D721Med (cell line): ENCODE data around the gene CHD3.

Source experiments
- DNase-seq: peaks from one replicate; pipeline ENCODE4 v3.0.0; 2011; ENCODE audit warnings: low spot score; ENCODE audit not compliant: insufficient read length
- FAIRE-seq: peaks from 2 replicates; lab custom pipeline; 2011; peaks lifted over from hg19 to GRCh38; lab: Jason Lieb, UNC
- CTCF ChIP-seq: IDR thresholded peaks from 2 replicates; pipeline ENCODE4 v1.5.1; 2012; ENCODE audit warnings: mild to moderate bottlenecking, control low read depth; ENCODE audit not compliant: insufficient read depth; ENCODE audit errors: missing control alignments

CHD3 gene

GRCh38 chr17:7851438-7852261 is 36.9 kb upstream of the CHD3 start:
- DNase-seq = peak; percentile 14
- FAIRE-seq = no peak
- TF ChIP-seq CTCF = peak; percentile 66

DNA sequence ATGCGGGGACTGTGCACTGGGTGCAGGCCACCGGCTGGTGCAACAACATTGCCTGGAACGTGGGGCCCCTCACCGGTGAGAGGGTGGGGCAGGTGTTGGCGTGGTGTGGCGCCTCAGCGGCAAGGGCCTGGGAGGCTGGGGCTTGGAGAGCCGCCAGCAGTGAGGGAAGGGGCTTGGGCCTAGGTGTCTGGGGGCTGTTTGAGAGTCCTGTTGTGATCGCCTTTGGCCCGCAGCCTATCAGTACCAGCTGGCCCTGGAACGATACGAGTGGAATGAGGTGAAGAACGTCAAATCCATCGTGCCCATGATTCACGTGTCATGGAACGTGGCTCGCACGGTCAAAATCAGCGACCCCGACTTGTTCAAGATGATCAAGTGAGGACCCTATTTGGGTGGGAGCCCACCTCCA is 36.3 kb upstream of the CHD3 start:
- TF ChIP-seq CTCF = no peak
- DNase-seq = no peak
- FAIRE-seq = no peak

DNA sequence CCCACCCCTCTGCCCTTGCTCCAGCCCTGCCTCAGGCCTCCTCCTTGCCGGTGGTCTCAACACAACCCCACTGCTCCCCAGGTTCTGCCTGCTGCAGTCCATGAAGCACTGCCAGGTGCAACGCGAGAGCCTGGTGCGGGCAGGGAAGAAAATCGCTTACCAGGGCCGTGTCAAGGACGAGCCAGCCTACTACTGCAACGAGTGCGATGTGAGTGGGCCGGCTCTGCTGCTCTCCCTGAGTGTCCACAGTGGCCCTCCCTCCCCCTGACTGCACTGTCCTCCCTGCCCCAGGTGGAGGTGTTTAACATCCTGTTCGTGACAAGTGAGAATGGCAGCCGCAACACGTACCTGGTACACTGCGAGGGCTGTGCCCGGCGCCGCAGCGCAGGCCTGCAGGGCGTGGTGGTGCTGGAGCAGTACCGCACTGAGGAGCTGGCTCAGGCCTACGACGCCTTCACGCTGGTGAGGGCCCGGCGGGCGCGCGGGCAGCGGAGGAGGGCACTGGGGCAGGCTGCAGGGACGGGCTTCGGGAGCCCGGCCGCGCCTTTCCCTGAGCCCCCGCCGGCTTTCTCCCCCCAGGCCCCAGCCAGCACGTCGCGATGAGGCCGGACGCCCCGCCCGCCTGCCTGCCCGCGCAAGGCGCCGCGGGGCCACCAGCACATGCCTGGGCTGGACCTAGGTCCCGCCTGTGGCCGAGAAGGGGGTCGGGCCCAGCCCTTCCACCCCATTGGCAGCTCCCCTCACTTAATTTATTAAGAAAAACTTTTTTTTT is 35.5 kb upstream of the CHD3 start:
- FAIRE-seq (no peak), DNase-seq (no peak)
- no peak for TF ChIP-seq CTCF

- no peak for TF ChIP-seq CTCF
Measured at GRCh38 chr17:7853691-7854038, 34.9 kb upstream of the CHD3 start.

GRCh38 chr17:7854078-7854777 is 34.4 kb upstream of the CHD3 start:
- no peak for DNase-seq
- TF ChIP-seq CTCF = no peak
- no peak for FAIRE-seq

More at GRCh38 chr17:7853691-7854038, 34.9 kb upstream of the CHD3 start:
- DNase-seq (no peak), FAIRE-seq (no peak)

DNA sequence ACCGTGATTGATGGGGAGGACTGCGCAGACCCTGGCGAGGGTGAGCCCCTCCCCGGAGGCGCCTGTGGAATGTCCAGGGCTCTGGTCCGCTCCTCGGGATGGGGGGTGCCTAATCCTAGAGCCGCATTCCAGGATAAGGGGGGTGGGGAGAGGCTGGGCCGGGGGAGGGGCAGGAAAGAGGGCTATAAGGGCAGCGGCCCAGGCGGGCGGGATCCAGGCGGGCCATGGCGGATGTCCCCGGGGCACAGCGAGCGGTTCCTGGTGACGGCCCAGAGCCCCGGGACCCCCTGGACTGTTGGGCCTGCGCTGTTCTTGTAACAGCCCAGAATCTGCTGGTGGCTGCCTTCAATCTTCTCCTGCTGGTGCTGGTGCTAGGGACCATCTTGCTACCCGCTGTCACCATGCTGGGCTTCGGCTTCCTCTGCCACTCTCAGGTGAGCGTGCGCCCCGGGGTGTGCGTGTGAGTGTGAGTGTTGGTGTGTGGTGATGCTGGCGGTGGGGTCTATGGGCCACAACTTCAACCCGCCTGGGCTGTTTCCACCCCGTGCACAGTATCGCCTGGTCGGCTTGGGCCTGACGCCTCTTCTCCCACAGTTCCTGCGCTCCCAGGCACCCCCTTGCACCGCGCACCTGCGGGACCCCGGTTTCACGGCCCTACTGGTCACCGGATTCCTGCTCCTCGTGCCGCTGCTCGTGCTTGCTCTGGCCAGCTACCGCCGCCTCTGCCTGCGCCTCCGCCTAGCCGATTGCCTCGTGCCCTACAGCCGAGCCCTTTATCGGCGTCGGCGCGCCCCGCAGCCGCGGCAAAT is 33.5 kb upstream of the CHD3 start, which contains the start of gene TMEM88:
Gene TMEM88 (plus strand): TSS at position 216 of the 809 bp plus-strand sequence. CDS start 9 bp downstream, at position 225.
- TF ChIP-seq CTCF = no peak
- no peak for FAIRE-seq
- DNase-seq = no peak
